GM18498 (cell line): ENCODE results near the gene RNF227.

Experiments used
- ATAC-seq: cut with Tn5 transposase; IDR thresholded peaks from one replicate; pipeline ENCODE4 v1.9.1; 2021; ENCODE audit warnings: mild to moderate bottlenecking, moderate library complexity; ENCODE audit not compliant: unreplicated experiment

Gene RNF227

GRCh38 chr17:7889166-7889955 lies 26.7 kb downstream of the RNF227 start:
- no peak for ATAC-seq

GRCh38 chr17:7888184-7888920 lies 27.7 kb downstream of the RNF227 start, which contains the start of gene CHD3:
Gene CHD3 (plus strand): TSS chr17:7888789. CDS start chr17:7889001, 212 bp downstream.
- ATAC-seq, result no peak

- peak; percentile 56 for ATAC-seq
Observed at GRCh38 chr17:7887482-7888183, 28.5 kb downstream of the RNF227 start.

GRCh38 chr17:7887038-7887481 lies 29.0 kb downstream of the RNF227 start:
- ATAC-seq, result no peak

GRCh38 chr17:7886227-7887037 lies 29.7 kb downstream of the RNF227 start:
- no peak for ATAC-seq

- no peak for ATAC-seq
Observed at GRCh38 chr17:7885367-7886226, 30.5 kb downstream of the RNF227 start.

- ATAC-seq, result no peak
Observed at GRCh38 chr17:7884581-7885366, 31.3 kb downstream of the RNF227 start.

- ATAC-seq, result no peak
Observed at GRCh38 chr17:7883781-7884386, 32.2 kb downstream of the RNF227 start.

GRCh38 chr17:7882629-7883028 lies 33.5 kb downstream of the RNF227 start:
- ATAC-seq, result no peak

GRCh38 chr17:7882068-7882467 lies 34.0 kb downstream of the RNF227 start:
- ATAC-seq, result no peak

GRCh38 chr17:7881276-7882054 lies 34.6 kb downstream of the RNF227 start:
- no peak for ATAC-seq

- no peak for ATAC-seq
Observed at GRCh38 chr17:7880076-7880868, 35.8 kb downstream of the RNF227 start.

- ATAC-seq, result no peak
Observed at GRCh38 chr17:7878234-7878633, 37.9 kb downstream of the RNF227 start.

- ATAC-seq, result no peak
Observed at GRCh38 chr17:7875804-7876370, 40.2 kb downstream of the RNF227 start.

- no peak for ATAC-seq
Observed at GRCh38 chr17:7873051-7873450, 43.0 kb downstream of the RNF227 start.

GRCh38 chr17:7867881-7868329 lies 48.2 kb downstream of the RNF227 start:
- ATAC-seq, result no peak
